Stomach (tissue), 9 donors: ENCODE data around the gene EP300. TPM values are rescaled to one million over a fixed set of nuclear protein-coding genes. Genes with fewer than 3 reads are reported as not detected.

Experiments
- DNase-seq, 2 donors: peaks; one replicate each; pipeline versions ENCODE4 v3.0.0 to v3.0.0-alpha.2; 2013 to 2019
- H3K27ac ChIP-seq, 5 donors: fragments of 200-600 bp in 4 of 5; sonication (generic) in 4 of 5; one replicate each; pipeline ENCODE4 v1.5.1; 2013 to 2019; ENCODE audit warnings: mild to moderate bottlenecking in 1 of 5, moderate library complexity in 1 of 5
- H3K27me3 ChIP-seq, 3 donors: fragments of 200-600 bp; sonication (generic); one replicate each; pipeline ENCODE4 v1.5.1; 2017 to 2019; ENCODE audit warnings: mixed run types in 1 of 3
- H3K36me3 ChIP-seq, 4 donors: fragments of 200-600 bp; sonication (generic); 1 replicate in 3 of 4; 2 replicates in 1 of 4; pipeline ENCODE4 v1.5.1; 2016 to 2019
- H3K4me1 ChIP-seq, 4 donors: fragments of 200-600 bp; sonication (generic); one replicate each; pipeline ENCODE4 v1.5.1; 2016 to 2019
- H3K4me3 ChIP-seq, 4 donors: fragments of 200-600 bp; sonication (generic) in 3 of 4; one replicate each; pipeline ENCODE4 v1.5.1; 2016 to 2019; ENCODE audit warnings: mild to moderate bottlenecking in 1 of 4
- H3K9me3 ChIP-seq, 4 donors: fragments of 200-600 bp; sonication (generic); one replicate each; pipeline ENCODE4 v1.5.1; 2016 to 2019
- CTCF ChIP-seq, 7 experiments: fragments of 450-650 bp in 4 of 7; fragments of 200-600 bp in 3 of 7; sonication (generic) in 3 of 7; IDR thresholded peaks; one replicate each; pipeline ENCODE4 v1.5.1; 2016 to 2019; ENCODE audit warnings: antibody characterized with exemption in 7 of 7, control low read depth in 2 of 7, mild to moderate bottlenecking in 1 of 7
- EP300 ChIP-seq: sonication (generic); formaldehyde crosslinking; IDR thresholded peaks from one replicate; pipeline ENCODE4 v1.6.1; 2017; ENCODE audit warnings: antibody characterized with exemption
- POLR2A ChIP-seq, 4 donors: fragments of 450-650 bp; IDR thresholded peaks; one replicate each; pipeline ENCODE4 v1.6.1; 2016; ENCODE audit warnings: antibody characterized with exemption in 4 of 4, control low read depth in 2 of 4, mild to moderate bottlenecking in 1 of 4, moderate library complexity in 1 of 4
- POLR2AphosphoS5 ChIP-seq, 3 donors: sonication (generic); formaldehyde crosslinking; IDR thresholded peaks; one replicate each; pipeline ENCODE4 v1.6.1; 2016; ENCODE audit warnings: antibody characterized with exemption in 3 of 3
- WGBS, 5 donors: extraction: QIAGEN DNeasy Blood & Tissue Kit in 3 of 5; methylation state at CpG; one replicate each; pipeline versions ENCODE4 v1.1.5 to v1.1.7; 2013 to 2018; 5-methylcytosine and 5-hydroxymethylcytosine counted together
- intact Hi-C: fragments of 100-400 bp; cut with DNase I; formaldehyde crosslinking; loops from one replicate; pipeline ENCODE4 v1.15.1; 2023; ENCODE audit warnings: low total_unique reads
- polyA plus RNA-seq, 3 donors: library from polyadenylated mRNA; stranded (reverse); fragments of 200-250 nt; gene quantifications; one replicate each; pipeline ENCODE4 v1.2.3, GENCODE V29; 2013
- total RNA-seq, 5 donors: library from RNA; depleted of rRNA; stranded (reverse); fragments of >200 nt; gene quantifications; one replicate each; pipeline versions ENCODE4 v1.1.0 to v1.2.3, GENCODE V29; 2014 to 2016
- donor health status: healthy with polysubstance abuse.
- donor health status: Bipolar disorder and iron deficiency.
- donor health status: healthy.

Gene EP300
- total and polyA plus RNA-seq, 8 donors, result 4.3 to 164 (median 81.5) TPM

- Histone ChIP-seq H3K36me3 (peaks cover 32 to 50% (median 48%) of the 10 kb centered on the region in 4 donors), H3K27ac (no peak overlapping the region), H3K4me1 (peaks cover 0 to 10% (median 3%) of the 10 kb centered on the region in 4 donors), H3K4me3 (no peak overlapping the region), H3K9me3 (no peaks in the 10 kb centered on the region), H3K27me3 (no peaks in the 10 kb centered on the region)
- intact Hi-C loops, result no loop called here
- WGBS, 5 donors, result 74 to 89% (median 81%) methylated on average over 3 of the region's 3 CpGs
- DNase-seq, result no peak
- TF ChIP-seq POLR2AphosphoS5 (IDR thresholded peaks at IDR 0.05) (no peak), CTCF (IDR thresholded peaks at IDR 0.05) (no peak), EP300 (no peak), POLR2A (IDR thresholded peaks at IDR 0.05) (no peak)
Measured at GRCh38 chr22:41180926-41181325, 88.5 kb downstream of the EP300 start.

- Histone ChIP-seq H3K27ac (peak overlapping the region in 1 of 5 donors; percentile 40), H3K4me1 (peaks cover 0 to 10% (median 3%) of the 10 kb centered on the region in 4 donors), H3K4me3 (no peak overlapping the region), H3K27me3 (no peaks in the 10 kb centered on the region), H3K9me3 (no peaks in the 10 kb centered on the region), H3K36me3 (peaks cover 25 to 44% (median 41%) of the 10 kb centered on the region in 4 donors)
- intact Hi-C loops, result no loop called here
- peak in 1 of 3 donors; percentile 16 for TF ChIP-seq POLR2AphosphoS5 (IDR thresholded peaks at IDR 0.05)
- no peak for TF ChIP-seq POLR2A (IDR thresholded peaks at IDR 0.05)
- WGBS, 5 donors, result 70 to 84% (median 78%) methylated on average over 15 of the region's 15 CpGs
- DNase-seq, result peak in 1 of 2 donors; percentile 16
Measured at GRCh38 chr22:41181349-41182241, 89.2 kb downstream of the EP300 start.

GRCh38 chr22:41184679-41185078, 92.3 kb downstream of the EP300 start:
- WGBS, 5 donors, result 53 to 72% (median 64%) methylated on average over 3 of the region's 3 CpGs
- no peak overlapping the region for H3K27ac ChIP-seq
- H3K9me3 ChIP-seq, result no peaks in the 10 kb centered on the region
- no peak overlapping the region for H3K4me3 ChIP-seq
- no peaks in the 10 kb centered on the region for H3K27me3 ChIP-seq
- intact Hi-C loops, result no loop called here
- TF ChIP-seq EP300, result no peak
- TF ChIP-seq POLR2AphosphoS5 (IDR thresholded peaks at IDR 0.05), result no peak
- no peak for TF ChIP-seq CTCF (IDR thresholded peaks at IDR 0.05)
- no peak for TF ChIP-seq POLR2A (IDR thresholded peaks at IDR 0.05)
- peaks cover 0 to 14% (median 12%) of the 10 kb centered on the region in 4 donors for H3K36me3 ChIP-seq
- no peak for DNase-seq
- peaks cover 0 to 6% (median 3%) of the 10 kb centered on the region in 4 donors for H3K4me1 ChIP-seq

- no peaks in the 10 kb centered on the region for H3K27me3 ChIP-seq
- WGBS, 5 donors, result 76 to 92% (median 87%) methylated on average over 2 of the region's 2 CpGs
- no peak overlapping the region for H3K27ac ChIP-seq
- peaks cover 0 to under 1% (median 0%) of the 10 kb centered on the region in 4 donors for H3K4me1 ChIP-seq
- no peaks in the 10 kb centered on the region for H3K36me3 ChIP-seq
- TF ChIP-seq CTCF (IDR thresholded peaks at IDR 0.05), result no peak
- TF ChIP-seq POLR2A (IDR thresholded peaks at IDR 0.05), result no peak
- H3K9me3 ChIP-seq, result no peaks in the 10 kb centered on the region
- intact Hi-C loops, result no loop called here
- H3K4me3 ChIP-seq, result no peak overlapping the region
- no peak for DNase-seq
Measured at GRCh38 chr22:41191467-41191866, 99.1 kb downstream of the EP300 start.

GRCh38 chr22:41193829-41194228, 101.4 kb downstream of the EP300 start:
- intact Hi-C loops, result no loop called here
- Histone ChIP-seq H3K36me3 (no peaks in the 10 kb centered on the region), H3K4me1 (peaks cover 8 to 20% (median 19%) of the 10 kb centered on the region in 4 donors), H3K9me3 (no peaks in the 10 kb centered on the region), H3K27ac (no peak overlapping the region), H3K27me3 (no peaks in the 10 kb centered on the region), H3K4me3 (no peak overlapping the region)
- WGBS, 5 donors, result 92 to 96% (median 95%) methylated on average over 6 of the region's 6 CpGs
- TF ChIP-seq EP300 (no peak), POLR2A (IDR thresholded peaks at IDR 0.05) (no peak), POLR2AphosphoS5 (IDR thresholded peaks at IDR 0.05) (no peak), CTCF (IDR thresholded peaks at IDR 0.05) (no peak)
- DNase-seq, result no peak
